GM21576 (cell line): Measurements from ENCODE around the gene AGO3.

Source experiments
- ATAC-seq: cut with Tn5 transposase; IDR thresholded peaks from one replicate; pipeline ENCODE4 v1.9.1; 2021; ENCODE audit warnings: mild to moderate bottlenecking, moderate library complexity; ENCODE audit not compliant: unreplicated experiment

AGO3 gene

DNA sequence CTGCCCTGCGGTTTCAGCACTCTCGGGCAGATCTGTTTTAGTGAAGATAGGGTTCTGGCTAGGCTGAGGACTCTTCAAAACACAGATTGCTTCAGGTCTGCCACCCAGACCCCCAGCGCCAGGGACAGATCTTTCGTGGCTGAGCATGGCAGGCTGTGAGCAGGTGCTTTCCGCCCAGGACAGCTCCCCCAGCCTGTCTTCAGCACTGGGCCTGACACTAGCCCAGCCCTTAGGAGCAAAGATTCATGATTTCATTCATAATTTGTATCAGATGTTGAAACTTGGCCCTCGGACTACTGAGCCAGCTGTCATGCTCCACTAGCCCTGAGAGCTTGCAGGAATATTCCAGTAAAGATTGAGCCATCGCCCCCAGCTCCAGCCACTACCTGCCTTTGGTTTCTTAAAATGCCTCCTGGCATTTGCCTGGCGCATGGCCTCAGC is 163.7 kb downstream of the AGO3 start:
- no peak for ATAC-seq

DNA sequence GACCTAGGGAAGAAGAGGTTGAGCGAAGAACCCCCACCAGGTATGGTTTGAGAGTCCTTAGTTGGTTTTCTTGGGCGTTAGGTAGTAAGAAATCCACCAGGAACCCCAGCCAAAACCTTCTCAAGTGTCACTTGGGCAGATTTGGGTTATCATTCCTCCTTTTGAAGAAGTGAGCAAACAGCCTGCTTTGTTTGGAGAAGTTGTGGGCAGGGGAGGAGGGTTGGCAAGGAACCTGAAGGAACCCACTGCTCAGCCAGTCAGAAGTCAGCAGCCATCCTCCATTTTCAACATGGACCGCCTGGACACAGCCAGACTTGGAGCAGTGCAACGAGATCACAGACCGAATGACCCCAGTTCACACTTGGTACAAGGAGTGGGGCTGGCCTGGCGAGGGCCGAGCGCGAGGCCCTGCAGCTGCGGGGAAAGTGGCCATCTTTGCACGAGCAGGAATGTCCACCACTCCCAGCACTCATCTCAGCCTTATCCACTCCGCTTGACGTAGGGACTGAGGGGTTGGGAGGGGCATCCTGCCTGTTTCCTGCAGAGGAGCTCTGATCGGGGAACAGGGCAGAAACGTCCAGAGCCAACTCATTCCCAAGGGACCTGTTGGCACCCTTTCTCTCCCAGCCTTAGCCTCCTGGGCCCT is 165.0 kb downstream of the AGO3 start:
- ATAC-seq = no peak

DNA sequence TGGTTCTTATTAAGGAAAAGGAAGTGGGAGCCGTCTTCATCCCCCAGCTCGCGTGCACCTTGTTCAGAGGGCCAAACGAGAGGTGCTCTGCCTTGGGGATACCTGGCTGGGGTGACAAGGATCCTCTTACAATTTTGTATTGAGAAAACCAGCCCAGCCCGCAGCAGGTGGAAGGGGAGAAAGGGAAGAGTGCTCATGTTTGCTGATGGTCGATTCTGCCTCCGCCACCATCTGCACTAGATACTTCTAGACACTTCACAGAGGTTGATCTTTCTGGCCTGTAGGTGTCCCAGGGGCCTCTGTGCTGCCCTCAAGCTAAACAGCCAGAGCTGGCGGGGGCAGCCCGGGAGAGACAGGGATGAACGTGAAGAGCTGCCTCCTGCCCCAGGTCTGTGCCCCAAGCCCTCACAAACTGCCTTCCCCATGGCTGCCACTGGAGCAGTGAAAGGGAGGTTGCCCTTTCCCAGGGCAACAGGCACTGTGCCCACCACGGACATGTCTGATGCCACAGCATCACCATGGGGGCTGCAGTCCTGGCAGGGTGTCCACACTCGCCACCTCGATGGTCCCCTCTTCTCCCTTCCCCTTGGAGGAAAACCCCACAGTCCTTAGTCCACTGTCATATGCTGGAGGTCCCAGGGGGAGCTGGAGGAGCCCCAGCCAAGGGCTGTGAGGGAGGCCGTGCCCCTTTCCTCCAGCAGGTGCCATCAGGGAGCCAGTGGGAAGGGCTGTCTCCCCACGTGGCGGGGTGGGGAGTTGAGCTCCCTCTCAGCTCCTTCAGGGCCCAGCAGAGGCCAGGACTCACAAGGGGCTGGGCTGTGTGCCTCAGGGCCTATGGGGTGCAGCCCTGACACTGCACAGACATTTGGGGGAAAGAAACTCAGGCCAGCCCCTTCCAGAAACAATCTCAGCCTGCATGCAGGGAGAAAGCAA is 165.9 kb downstream of the AGO3 start:
- no peak for ATAC-seq

DNA sequence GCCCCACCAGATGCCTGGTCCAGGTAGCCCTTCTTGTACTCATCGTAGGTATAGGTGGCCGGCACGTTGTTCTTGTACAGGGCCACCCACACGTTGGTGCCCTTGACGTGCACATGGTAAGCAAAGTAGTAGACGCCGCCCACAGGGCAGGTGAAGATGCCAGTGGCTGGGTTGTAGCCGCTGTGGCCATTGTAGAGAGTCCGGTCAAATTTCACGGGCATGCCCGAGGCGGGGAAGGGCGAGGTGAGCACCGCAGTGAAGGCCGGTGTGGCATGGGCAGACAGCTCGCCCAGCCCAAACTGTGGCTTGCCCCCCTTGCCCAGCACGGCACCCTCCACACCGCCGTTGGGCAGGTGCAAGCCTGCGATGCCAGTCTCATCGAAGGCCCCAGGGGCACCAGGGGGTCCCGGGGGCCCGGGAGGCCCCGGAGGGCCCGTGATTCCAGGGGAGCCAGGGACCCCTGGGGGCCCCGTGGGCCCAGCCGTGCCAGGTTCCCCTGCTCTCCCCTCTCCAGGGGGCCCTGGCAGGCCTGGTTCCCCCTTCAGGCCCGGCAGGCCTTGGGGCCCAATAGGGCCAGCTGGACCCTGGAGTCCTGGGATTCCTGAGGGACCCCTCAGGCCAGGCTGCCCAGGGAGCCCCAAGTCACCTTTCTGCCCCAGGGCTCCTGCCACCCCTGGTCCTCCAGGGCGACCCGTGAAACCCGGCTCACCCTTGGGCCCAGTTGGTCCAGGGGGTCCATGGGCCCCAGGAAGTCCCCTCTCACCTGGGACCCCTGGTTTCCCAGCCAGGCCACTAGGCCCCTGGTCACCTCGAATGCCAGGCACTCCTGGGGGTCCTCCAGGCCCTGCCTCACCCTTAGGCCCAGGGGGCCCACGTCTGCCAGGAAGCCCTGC is 167.0 kb downstream of the AGO3 start:
- no peak for ATAC-seq

DNA sequence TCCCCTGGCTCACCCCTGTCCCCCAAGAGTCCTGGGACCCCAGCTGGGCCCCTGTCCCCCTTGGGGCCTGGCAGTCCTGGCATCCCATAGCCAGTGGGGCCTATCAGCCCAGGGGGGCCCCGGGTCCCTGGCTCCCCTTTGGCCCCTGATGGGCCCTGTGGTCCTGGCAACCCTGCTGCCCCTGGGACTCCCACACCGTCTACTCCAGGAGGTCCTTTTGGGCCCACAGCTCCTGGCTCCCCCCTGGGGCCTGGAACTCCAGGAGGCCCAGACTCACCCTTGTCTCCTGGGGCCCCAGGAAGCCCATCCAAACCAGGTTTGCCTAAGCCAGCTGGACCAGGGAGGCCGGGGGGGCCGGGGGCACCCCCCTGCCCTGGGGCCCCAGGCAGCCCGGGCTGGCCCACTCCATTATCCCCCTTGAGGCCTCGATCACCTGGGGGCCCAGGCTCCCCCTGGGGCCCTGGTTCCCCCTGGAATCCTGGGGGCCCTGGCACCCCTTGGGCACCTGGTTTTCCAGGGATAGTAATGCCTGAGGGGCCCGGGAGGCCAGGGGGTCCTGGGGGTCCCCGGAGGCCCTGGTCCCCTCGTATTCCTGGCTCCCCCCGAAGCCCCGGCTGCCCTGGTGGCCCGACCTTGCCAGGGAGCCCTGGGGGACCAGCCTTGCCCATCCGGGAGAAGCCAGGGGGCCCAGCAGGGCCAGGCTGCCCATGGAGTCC is 167.9 kb downstream of the AGO3 start:
- ATAC-seq = no peak

DNA sequence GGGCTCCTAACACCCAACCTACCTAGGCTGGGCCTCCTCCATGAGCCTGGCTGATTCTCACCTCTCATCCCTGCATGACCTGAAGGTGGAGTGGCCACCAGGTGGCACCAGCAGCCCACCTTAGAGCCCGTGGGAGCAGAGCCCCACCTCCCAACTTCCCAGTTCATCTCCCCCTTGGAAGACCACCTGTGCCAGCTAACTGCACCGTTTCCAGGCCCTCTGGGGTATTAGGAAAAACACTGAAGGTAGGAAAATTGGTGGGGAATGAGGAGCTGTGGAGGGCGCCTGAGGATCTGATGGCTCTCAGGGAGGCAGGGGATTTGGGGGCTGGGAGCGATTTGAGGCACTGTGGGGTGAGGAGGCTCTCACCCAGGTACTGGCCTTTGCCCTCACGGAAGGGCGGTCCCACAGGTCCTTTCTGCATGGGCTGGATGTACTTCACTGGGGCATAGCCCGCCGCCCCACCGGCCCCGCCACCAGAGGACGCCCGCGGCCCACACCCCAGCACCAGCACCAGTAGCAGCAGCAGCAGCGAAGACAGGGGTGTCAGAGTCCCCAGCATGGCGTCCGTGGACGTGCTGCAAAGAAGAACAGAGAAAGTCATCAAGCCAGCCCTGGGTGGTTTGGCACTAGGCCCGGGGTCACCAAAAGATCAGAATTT is 168.9 kb downstream of the AGO3 start:
- no peak for ATAC-seq

DNA sequence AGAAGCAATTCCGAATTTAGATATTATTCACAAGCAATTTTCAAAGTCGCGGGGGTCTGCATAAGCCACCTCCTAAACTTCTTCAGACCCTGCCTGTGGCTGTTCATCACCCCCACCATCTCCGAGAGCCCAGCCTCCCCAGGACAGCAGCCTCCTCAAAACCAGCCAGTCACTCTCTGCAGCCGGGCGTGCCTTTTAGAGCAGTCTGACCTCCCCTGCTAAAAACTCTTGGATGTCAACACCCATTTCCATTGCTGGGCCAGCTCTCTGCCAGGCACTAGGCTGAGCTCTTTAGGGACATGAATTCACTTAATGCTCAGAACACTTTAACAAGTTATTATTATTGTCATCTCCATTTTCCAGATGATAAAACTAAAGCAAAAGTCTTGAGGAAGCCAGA is 169.5 kb downstream of the AGO3 start:
- no peak for ATAC-seq

DNA sequence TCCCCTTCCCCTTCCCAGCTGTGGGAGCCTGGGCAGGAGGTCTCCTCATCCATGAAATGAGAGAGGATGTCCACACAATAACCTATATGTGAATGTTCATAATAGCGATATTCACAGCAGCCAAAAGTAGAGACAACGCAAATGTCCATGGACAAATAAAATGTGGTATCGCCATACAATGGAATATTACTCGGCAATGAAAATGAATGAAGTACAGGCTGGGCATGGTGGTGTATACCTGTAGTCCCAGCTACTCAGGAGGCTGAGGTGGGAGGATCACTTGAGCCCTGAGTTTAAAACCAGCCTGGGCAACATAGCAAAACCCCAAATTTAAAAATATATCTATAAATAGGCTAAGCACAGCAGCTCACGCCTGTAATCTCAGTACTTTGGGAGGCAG is 170.6 kb downstream of the AGO3 start:
- no peak for ATAC-seq

DNA sequence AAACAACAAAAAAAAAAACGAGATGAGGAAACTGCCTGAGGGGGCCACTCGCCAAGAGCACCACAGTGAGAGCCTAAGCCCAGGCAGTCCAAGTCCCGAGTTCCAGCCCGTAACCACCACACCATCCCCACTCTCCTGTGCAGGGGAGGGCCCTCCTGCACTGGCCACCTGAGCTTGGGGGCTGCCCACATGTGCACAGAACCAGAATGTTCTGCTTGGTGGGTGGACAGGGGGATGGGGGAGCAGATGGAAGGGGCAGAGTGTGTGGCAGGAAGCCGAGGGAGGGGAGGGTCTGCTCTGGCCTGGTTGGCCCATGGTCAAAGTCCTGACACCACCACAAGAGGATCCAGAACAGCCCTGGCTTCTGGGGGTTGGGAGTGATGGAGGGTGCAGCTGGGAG is 175.4 kb downstream of the AGO3 start:
- no peak for ATAC-seq

DNA sequence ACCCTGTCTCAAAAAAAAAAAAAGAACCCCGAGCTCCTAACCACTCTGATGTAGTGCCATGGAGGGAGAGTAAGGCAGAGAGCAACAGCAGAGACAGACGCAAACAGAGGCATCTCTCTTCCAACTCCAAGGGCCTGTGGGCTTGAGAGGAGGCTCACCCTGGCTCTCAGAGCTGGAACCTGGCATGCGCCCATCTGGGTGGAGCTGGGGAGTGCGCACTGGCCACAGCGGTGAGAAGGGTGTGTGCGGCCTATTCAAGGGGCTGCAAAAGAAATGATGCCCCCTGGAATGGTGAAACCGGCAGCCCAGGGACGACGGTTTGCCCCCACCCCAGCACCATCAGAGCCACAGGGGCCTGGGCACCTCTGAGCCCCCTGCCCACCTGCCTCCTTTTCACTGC is 176.5 kb downstream of the AGO3 start:
- no peak for ATAC-seq

DNA sequence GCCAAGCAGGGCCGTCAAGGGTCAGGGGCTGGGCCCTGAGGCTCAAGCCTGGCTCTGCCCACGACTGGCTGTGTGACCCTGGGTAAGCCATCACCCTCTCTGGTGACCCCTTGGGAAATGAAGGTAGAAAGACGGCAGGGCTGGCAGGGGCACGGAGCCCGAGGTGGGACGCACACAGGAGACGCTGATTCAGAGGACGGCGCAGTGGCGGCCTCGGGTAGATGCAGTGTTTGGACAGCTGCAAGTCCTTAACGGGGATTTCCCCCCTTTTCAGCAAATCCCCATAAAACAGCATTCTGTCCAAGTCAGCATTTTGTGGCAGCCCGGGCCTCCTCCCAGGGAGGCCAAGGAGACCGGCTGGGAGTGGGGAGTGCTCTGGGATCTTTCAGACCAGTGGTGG is 177.4 kb downstream of the AGO3 start:
- no peak for ATAC-seq

DNA sequence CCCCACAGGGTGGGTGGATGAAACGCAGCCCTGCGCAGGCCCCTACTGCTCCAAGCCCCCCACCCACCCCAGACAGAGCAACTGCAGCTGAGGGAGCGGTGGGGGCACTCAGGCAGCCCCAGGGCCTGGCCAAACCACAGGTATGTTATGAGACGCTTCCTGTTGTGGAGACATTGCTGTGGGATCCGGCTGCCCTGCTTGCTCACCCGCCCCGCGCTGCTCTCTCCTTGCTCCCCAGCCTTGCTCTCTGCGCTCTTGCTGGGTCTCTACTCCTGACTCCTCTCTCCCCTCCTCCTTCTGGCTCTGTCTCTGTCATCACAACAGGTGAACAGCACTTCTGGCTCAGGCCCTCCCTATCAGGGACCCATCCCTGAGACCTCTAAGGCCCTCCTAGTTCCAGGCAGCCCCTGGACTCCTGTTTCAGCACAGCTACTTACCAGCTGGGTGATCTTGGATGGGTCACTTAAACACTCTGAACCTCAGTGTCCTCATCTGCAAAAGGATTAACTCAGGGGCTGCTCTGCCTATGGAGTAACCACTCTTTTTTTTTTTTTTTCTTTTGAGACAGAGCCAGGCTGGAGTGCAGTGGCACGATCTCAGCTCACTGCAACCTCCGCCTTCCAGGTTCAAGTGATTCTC is 178.3 kb downstream of the AGO3 start:
- no peak for ATAC-seq

DNA sequence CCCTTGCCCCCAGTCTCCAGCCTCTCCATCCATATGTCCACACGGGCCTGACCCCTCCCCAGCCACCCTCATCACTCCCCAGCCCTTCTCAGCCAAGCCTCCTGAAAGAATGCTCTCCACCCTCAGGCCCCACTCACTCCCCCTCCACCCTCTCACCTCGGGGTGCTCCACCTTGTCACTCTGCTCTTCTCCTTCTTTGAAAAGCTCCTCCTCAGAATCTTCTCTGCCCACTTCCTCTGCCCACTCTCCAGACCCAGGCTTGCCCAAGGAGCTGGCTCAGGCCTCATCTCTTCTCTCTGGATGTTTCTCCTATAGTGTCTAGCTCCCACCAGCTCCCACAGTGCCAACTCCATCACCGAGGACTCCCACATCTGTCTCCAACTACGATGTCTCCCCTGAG is 180.2 kb downstream of the AGO3 start:
- ATAC-seq = no peak

DNA sequence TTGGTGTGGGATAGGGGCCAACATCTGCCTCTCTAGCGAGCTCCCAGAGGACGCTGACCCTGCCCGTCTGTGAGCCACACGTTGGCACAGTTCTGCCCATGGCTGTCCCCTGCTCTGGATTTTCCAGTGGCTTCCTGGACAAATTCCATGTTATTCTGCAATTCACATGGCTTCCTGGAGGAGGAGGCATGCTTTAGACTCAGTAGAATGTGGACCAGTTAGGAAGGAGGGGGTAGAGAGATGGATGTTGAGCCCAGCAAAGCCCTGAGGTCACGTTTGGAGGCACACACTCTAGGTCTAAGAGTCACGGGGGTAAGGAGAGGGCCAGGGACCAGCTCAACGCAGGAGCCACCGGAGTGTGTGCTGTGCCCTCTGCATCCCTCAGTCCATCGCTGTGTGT is 181.9 kb downstream of the AGO3 start:
- no peak for ATAC-seq

DNA sequence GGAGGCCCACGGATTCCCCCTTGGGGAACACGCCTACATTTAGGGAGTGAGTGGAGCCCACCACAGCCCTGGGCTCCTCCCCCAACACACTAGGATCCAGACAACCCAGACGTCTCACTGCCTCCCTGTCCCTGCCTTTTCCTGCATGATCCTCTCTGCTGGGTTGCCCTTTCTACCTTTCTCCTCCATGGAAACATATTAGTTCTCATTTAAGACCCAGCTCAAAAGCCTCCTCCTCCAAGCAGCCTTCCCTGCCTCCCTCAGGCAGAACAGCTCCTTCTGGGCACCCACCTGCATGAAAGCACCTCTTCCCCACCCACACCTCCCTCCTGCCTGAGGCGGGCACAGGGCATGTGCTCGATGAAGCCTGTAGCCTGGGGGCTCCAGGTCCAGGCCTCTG is 183.5 kb downstream of the AGO3 start:
- ATAC-seq = no peak

DNA sequence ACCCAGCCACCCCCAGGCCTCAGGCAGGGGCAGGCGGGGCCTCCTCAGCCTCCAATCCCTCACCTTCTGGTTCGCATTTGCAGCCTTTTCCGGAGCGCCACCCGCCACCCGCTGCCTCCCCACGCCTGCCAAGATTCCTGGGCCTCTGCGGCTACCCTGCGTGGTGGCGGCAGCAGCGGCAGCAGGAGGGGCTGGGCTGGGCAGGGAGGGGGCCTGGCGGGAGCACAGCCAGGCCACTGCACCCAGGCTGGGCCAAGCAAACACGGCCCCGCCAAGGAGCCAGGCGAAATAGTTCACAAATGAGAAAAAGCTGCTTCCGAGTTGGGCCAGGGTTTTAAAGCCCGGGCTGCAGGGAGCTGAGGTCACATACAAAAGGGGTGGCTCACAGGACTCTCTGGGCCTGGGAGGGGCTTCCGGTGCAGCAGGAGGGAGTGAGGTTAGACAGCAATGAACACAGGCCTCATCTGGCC is 184.3 kb downstream of the AGO3 start:
- no peak for ATAC-seq

DNA sequence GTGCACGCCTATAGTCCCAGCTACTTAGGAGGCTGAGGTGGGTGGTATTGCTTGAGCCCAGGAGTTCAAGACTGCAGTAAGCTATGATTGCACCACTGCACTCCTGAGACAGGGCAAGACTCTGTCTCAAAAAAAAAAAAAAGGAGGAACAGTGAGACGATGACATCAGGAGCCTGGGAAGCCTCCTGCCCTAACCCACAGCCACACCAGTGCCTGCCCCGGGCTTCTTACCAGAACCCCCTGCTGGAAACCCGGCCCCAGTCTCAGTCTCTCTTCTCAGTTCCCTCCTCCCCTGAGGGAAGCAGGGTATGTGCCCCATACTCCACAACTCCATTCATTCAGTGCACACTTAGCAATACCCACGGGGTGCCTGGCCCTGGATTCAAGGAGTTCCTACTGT is 185.0 kb downstream of the AGO3 start:
- no peak for ATAC-seq

DNA sequence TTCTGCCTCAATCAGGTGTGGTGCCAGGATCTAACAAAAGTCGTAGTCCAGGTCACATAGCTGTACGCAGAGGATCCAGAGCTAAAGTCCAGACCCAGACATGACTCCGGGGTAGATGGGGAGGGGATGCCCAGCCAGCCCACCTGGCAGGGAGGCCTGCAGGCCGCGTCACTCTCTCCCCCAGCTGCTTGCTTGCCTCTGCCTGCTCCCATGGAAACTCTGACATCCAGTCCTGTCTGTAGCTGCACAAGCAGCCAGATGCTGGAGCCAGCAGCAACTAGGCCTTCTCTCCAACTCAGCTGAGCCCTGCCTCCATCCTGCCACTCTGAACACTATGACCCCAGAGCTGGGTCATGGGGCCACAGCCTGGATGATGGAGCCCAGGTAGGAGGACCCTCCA is 186.0 kb downstream of the AGO3 start:
- ATAC-seq = no peak

DNA sequence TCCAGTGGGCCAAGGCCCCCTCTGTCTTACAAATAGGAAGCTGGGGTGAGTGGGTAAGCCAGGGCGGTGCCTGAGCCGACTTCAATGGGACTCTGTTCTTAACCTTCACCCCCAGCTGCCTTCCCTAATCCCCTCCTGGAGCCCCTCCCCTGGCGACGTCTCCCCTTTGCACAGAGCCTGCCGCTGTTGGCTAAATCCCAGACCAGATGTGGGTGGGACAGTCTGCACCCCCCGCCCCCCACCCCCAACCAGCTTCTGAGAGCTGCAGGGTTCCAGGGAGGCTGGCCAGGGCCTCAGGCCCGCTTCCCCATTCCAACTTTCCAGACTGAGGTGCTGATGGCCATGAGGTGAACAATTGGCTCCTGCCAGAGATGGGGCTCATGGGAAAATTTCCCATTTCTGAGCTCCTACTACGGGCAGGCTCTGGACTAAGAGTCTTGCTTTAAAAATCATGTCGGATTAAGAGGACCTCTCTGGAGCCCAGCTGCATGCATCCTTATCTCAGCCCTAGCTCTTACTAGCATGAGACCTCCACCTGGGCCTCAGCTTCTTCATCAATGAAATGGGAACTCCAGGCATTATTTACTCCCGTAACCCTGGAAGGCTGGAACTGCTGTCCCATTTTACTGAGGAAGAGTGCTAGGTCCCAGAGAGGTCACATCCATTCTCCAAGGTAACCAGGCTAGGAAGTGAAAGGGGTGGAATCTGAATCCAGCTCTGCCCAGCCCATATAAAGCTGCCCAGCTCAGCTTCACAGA is 187.7 kb downstream of the AGO3 start:
- no peak for ATAC-seq
